ENCODE results near the gene CARD11. TPM values are rescaled to one million over a fixed set of nuclear protein-coding genes. Genes with fewer than 3 reads are reported as not detected.
A peak's percentile ranks its signal among the peaks of the same experiment; 100 is the strongest.

Gene CARD11
- total RNA-seq, 2 experiments from 2014 or later = 118 to 122 TPM

- Mint-ChIP-seq H3K36me3 (ENCODE audit: low read depth) (peaks cover 58% of the 10 kb centered on the region), H3K27ac (no peak overlapping the region), H3K4me1 (ENCODE audit: low read depth) (peaks cover 28% of the 10 kb centered on the region), H3K9me3 (peaks cover 6% of the 10 kb centered on the region), H3K27me3 (no peaks in the 10 kb centered on the region), H3K4me3 (no peak overlapping the region)
- DNase-seq (peak in 1 of 14 experiments; percentile 17), ATAC-seq (ENCODE audit: poor library complexity) (no peak)
- Histone ChIP-seq H3K4me1 (ENCODE audit: insufficient read depth, low read length) (peaks cover 4% of the 10 kb centered on the region), H3K4me3 (ENCODE audit: low read length) (no peak overlapping the region), H3K9me3 (ENCODE audit: control insufficient read depth in 1 of 2, insufficient read depth in 1 of 2, low read length in 2 of 2) (peaks cover 21 to 27% of the 10 kb centered on the region in 2 experiments), H3K27ac (ENCODE audit: low read depth in 1 of 2, low read length in 2 of 2) (no peak overlapping the region), H3K27me3 (ENCODE audit: control insufficient read depth in 1 of 2, insufficient read depth in 2 of 2, low read length in 2 of 2) (no peaks in the 10 kb centered on the region), H3K36me3 (ENCODE audit: insufficient read depth, low read length) (peaks cover 34% of the 10 kb centered on the region)
- CTCF ChIA-PET = no interaction called here
- TF ChIP-seq CTCF (IDR thresholded peaks at IDR 0.05) = no peak
- intact Hi-C loops (cut with DNase I, micrococcal nuclease) = no loop called here
- POLR2A ChIA-PET = interaction anchor here (0.8 kb wide), 2 partner anchors 11 to 12 kb away, joined by 3 read pairs; no protein-coding TSS in a partner anchor
These were observed 77.1 kb downstream of the CARD11 start for GRCh38 chr7:2966466-2967078.

- ChIA-PET POLR2A (no interaction called here), CTCF (no interaction called here)
- Mint-ChIP-seq H3K4me3 (no peak overlapping the region), H3K36me3 (ENCODE audit: low read depth) (peaks cover 60% of the 10 kb centered on the region), H3K27ac (peak overlapping the region; percentile 18), H3K27me3 (no peaks in the 10 kb centered on the region), H3K4me1 (ENCODE audit: low read depth) (peaks cover 30% of the 10 kb centered on the region), H3K9me3 (peaks cover 6% of the 10 kb centered on the region)
- Histone ChIP-seq H3K4me3 (ENCODE audit: low read length) (no peak overlapping the region), H3K4me1 (ENCODE audit: insufficient read depth, low read length) (peaks cover 4% of the 10 kb centered on the region), H3K36me3 (ENCODE audit: insufficient read depth, low read length) (peaks cover 31% of the 10 kb centered on the region), H3K9me3 (ENCODE audit: control insufficient read depth in 1 of 2, insufficient read depth in 1 of 2, low read length in 2 of 2) (peaks cover 21 to 27% of the 10 kb centered on the region in 2 experiments), H3K27ac (ENCODE audit: low read depth in 1 of 2, low read length in 2 of 2) (no peak overlapping the region), H3K27me3 (ENCODE audit: control insufficient read depth in 1 of 2, insufficient read depth in 2 of 2, low read length in 2 of 2) (no peaks in the 10 kb centered on the region)
- DNase-seq (peak in 1 of 14 experiments; percentile 0), ATAC-seq (ENCODE audit: poor library complexity) (no peak)
- no peak for TF ChIP-seq CTCF (IDR thresholded peaks at IDR 0.05)
- intact Hi-C loops (cut with DNase I, micrococcal nuclease) = no loop called here
These were observed 77.9 kb downstream of the CARD11 start for GRCh38 chr7:2965745-2966270.

DNA sequence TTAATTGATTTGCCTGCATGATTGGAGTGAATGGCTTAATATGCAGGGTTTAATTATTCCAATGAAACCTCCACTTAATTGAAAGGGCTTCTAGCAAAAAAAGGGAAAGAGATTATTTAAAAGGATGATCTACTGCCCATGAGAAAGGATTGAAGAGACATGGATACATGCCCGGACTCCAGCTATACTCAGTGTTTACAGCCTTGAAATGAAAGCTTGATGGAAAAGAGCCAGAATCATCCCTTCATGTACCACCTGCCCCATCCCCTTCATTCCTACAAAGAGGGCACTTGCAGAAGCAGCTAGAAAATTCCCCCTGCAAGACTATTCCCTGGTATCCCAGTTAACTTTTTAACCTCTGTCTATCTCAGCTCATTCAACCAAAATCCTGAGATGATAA is 78.4 kb downstream of the CARD11 start:
- peaks cover 6% of the 10 kb centered on the region for H3K9me3 Mint-ChIP-seq
- Histone ChIP-seq H3K36me3 (ENCODE audit: insufficient read depth, low read length) (peaks cover 31% of the 10 kb centered on the region), H3K9me3 (ENCODE audit: control insufficient read depth in 1 of 2, insufficient read depth in 1 of 2, low read length in 2 of 2) (peaks cover 21 to 27% of the 10 kb centered on the region in 2 experiments), H3K4me1 (ENCODE audit: insufficient read depth, low read length) (peaks cover 7% of the 10 kb centered on the region), H3K27me3 (ENCODE audit: control insufficient read depth in 1 of 2, insufficient read depth in 2 of 2, low read length in 2 of 2) (no peaks in the 10 kb centered on the region), H3K27ac (ENCODE audit: low read depth in 1 of 2, low read length in 2 of 2) (no peak overlapping the region), H3K4me3 (ENCODE audit: low read length) (no peak overlapping the region)
- H3K4me1 Mint-ChIP-seq (ENCODE audit: low read depth) = peaks cover 30% of the 10 kb centered on the region
- ChIA-PET POLR2A (interaction anchor here (1.1 kb wide), 1 partner anchor 10 kb away, joined by 5 read pairs; no protein-coding TSS in a partner anchor), CTCF (no interaction called here)
- ATAC-seq (ENCODE audit: poor library complexity) = no peak
- H3K27me3 Mint-ChIP-seq = no peaks in the 10 kb centered on the region
- H3K27ac Mint-ChIP-seq = peak overlapping the region; percentile 18
- peaks cover 64% of the 10 kb centered on the region for H3K36me3 Mint-ChIP-seq (ENCODE audit: low read depth)
- H3K4me3 Mint-ChIP-seq = no peak overlapping the region
- no peak for TF ChIP-seq CTCF (IDR thresholded peaks at IDR 0.05)
- DNase-seq = no peak
- intact Hi-C loops (cut with DNase I, micrococcal nuclease) = no loop called here

Measured in CD4-positive, alpha-beta T cell (primary cell).